ENCODE results near the gene AGFG1. TPM values are rescaled to one million over a fixed set of nuclear protein-coding genes. Genes with fewer than 3 reads are reported as not detected.
"Not testable (repeated sequence)": the region's sequence is repeated elsewhere in the genome, so short reads cannot be mapped to it uniquely, and the experiment has no call there.

Gene AGFG1
- total and polyA plus RNA-seq, 2 donors (not counting 1 experiment from before 2014, with no cell fraction given): 28.7 to 83.3 TPM

DNA sequence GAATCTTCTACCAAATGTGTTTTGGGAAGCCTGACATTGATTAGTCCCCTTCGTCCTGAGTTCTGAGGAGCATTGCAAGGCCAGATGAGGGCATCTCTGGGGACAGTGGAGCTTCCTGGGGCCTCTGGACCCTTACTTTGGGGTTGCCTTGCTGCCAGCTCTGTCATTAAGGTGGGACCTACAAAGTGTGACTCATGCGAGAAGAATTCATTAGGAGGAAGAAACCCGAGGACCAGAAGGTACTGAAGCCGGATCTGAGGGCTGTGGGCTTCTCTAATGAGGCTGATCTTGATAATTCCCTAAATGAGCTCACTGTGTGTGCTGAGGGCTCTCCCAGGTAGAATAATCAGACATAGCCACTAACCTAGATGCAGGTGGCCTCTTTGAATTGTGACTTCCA lies 126.0 kb downstream of the AGFG1 start:
- H3K4me1 ChIP-seq (ENCODE audit: control insufficient read depth in 2 of 2, insufficient read depth in 2 of 2, low read length in 2 of 2): no peaks in the 10 kb centered on the region
- no peaks in the 10 kb centered on the region for H4K20me1 ChIP-seq (ENCODE audit: control insufficient read depth, insufficient read depth, low read length, poor library complexity, severe bottlenecking)
- ChIA-PET CTCF (no interaction called here), POLR2A (no interaction called here)
- Mint-ChIP-seq H3K4me1 (no peaks in the 10 kb centered on the region), H3K27me3 (peaks cover 46% of the 10 kb centered on the region), H3K27ac (no peak overlapping the region), H3K9me3 (ENCODE audit: insufficient read depth) (no peaks in the 10 kb centered on the region), H3K4me3 (no peak overlapping the region)
- H3K36me3 ChIP-seq (replicated peaks in 1 of 2; ENCODE audit: control extremely low read depth in 1 of 2, control insufficient read depth in 1 of 2, extremely low read depth in 1 of 2, insufficient read depth in 2 of 2, low read length in 1 of 2): no peaks in the 10 kb centered on the region
- ATAC-seq (ENCODE audit: low read depth) (no peak), DNase-seq (no peak)
- WGBS (ENCODE audit: insufficient coverage): 91% methylated on average over 4 of the region's 4 CpGs
- H3K9me3 ChIP-seq (ENCODE audit: control extremely low read depth in 1 of 3, control insufficient read depth in 2 of 3, insufficient read depth in 1 of 3, low read length in 2 of 3): no peaks in the 10 kb centered on the region
- TF ChIP-seq, protein P1, sequence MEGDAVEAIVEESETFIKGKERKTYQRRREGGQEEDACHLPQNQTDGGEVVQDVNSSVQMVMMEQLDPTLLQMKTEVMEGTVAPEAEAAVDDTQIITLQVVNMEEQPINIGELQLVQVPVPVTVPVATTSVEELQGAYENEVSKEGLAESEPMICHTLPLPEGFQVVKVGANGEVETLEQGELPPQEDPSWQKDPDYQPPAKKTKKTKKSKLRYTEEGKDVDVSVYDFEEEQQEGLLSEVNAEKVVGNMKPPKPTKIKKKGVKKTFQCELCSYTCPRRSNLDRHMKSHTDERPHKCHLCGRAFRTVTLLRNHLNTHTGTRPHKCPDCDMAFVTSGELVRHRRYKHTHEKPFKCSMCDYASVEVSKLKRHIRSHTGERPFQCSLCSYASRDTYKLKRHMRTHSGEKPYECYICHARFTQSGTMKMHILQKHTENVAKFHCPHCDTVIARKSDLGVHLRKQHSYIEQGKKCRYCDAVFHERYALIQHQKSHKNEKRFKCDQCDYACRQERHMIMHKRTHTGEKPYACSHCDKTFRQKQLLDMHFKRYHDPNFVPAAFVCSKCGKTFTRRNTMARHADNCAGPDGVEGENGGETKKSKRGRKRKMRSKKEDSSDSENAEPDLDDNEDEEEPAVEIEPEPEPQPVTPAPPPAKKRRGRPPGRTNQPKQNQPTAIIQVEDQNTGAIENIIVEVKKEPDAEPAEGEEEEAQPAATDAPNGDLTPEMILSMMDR (IDR thresholded peaks at IDR 0.05): no peak
- no peak for TF ChIP-seq EZH2 (IDR thresholded peaks at IDR 0.05; ENCODE audit: borderline replicate concordance, insufficient read depth, low read depth, low read length, poor library complexity, severe bottlenecking)
- H3K4me3 ChIP-seq (ENCODE audit: control extremely low read depth in 1 of 5, extremely low read depth in 1 of 5, insufficient read depth in 1 of 5, low read depth in 2 of 5, low read length in 4 of 5): no peak overlapping the region
- H3K27me3 ChIP-seq (replicated peaks in 1 of 4; ENCODE audit: control extremely low read depth in 1 of 4, control insufficient read depth in 3 of 4, insufficient read depth in 4 of 4, low read length in 3 of 4): peaks cover 0 to 16% (median 0%) of the 10 kb centered on the region in 4 experiments
- H3K9ac ChIP-seq (ENCODE audit: low read length): no peak overlapping the region
- intact Hi-C loops (cut with micrococcal nuclease): no loop called here
- H2AFZ ChIP-seq (ENCODE audit: insufficient read depth, low read depth, low read length, poor library complexity, severe bottlenecking): no peak overlapping the region
- H3K79me2 ChIP-seq (ENCODE audit: control insufficient read depth, insufficient read depth, low read length): no peaks in the 10 kb centered on the region
- no peak overlapping the region for H3K4me2 ChIP-seq (replicated peaks; ENCODE audit: low read depth, low read length, poor library complexity, severe bottlenecking)
- H3K27ac ChIP-seq (ENCODE audit: low read length in 2 of 2): no peak overlapping the region

DNA sequence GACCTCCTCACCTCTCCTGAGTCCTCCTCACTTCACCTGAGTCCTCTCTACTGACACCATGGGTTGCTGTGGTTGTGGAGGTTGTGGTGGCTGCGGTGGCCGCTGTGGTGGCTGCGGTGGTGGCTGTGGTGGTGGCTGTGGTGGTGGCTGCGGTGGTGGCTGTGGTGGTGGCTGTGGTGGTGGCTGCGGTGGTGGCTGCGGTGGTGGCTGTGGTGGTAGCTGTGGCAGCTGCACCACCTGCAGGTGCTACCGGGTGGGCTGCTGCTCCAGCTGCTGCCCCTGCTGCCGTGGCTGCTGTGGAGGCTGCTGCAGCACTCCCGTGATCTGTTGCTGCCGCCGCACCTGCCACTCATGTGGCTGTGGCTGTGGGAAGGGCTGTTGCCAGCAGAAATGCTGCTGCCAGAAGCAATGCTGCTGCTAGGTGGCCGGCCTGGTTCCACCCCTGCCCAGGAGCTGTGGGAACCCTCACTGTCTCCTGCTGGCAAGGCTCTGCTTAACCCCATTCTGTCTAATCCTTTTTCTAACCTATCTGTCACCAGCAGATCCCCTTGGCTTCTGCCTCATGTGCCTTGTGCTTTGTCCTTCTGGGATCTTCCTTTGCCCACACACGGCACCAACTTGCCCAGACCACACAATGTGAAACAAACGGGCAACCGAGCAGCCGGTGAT lies 127.0 kb downstream of the AGFG1 start, which contains the start of gene SCYGR2:
TSS of gene SCYGR2 (plus strand) at position 59 of the 669 bp plus-strand sequence. CDS start at position 59, 0 bp downstream.
- H3K27ac Mint-ChIP-seq; POLR2A ChIA-PET; DNase-seq; H3K36me3 ChIP-seq (replicated peaks in 1 of 2; ENCODE audit: control extremely low read depth in 1 of 2, control insufficient read depth in 1 of 2, extremely low read depth in 1 of 2, insufficient read depth in 2 of 2, low read length in 1 of 2); H3K4me3 ChIP-seq (ENCODE audit: control extremely low read depth in 1 of 5, extremely low read depth in 1 of 5, insufficient read depth in 1 of 5, low read depth in 2 of 5, low read length in 4 of 5); H3K4me1 ChIP-seq (ENCODE audit: control insufficient read depth in 2 of 2, insufficient read depth in 2 of 2, low read length in 2 of 2); CTCF ChIA-PET; H3K9me3 Mint-ChIP-seq (ENCODE audit: insufficient read depth); H3K4me2 ChIP-seq (replicated peaks; ENCODE audit: low read depth, low read length, poor library complexity, severe bottlenecking); H3K79me2 ChIP-seq (ENCODE audit: control insufficient read depth, insufficient read depth, low read length); H3K4me3 Mint-ChIP-seq; H4K20me1 ChIP-seq (ENCODE audit: control insufficient read depth, insufficient read depth, low read length, poor library complexity, severe bottlenecking); H3K27ac ChIP-seq (ENCODE audit: low read length in 2 of 2); H3K9ac ChIP-seq (ENCODE audit: low read length); H2AFZ ChIP-seq (ENCODE audit: insufficient read depth, low read depth, low read length, poor library complexity, severe bottlenecking); H3K4me1 Mint-ChIP-seq; ATAC-seq (ENCODE audit: low read depth); intact Hi-C loops (cut with micrococcal nuclease); H3K9me3 ChIP-seq (ENCODE audit: control extremely low read depth in 1 of 3, control insufficient read depth in 2 of 3, insufficient read depth in 1 of 3, low read length in 2 of 3): not testable (repeated sequence)
- WGBS (ENCODE audit: insufficient coverage): 94% methylated on average over 6 of the region's 16 CpGs
- H3K27me3 Mint-ChIP-seq: peaks cover 40% of the 10 kb centered on the region
- peaks cover 0 to 13% (median 0%) of the 10 kb centered on the region in 4 experiments for H3K27me3 ChIP-seq (replicated peaks in 1 of 4; ENCODE audit: control extremely low read depth in 1 of 4, control insufficient read depth in 3 of 4, insufficient read depth in 4 of 4, low read length in 3 of 4)

Measured in B cell (primary cell).